ENCODE data around the gene QPCT.
"Not testable (repeated sequence)": the region's sequence is repeated elsewhere in the genome, so short reads cannot be mapped to it uniquely, and the experiment has no call there.

The QPCT gene

DNA sequence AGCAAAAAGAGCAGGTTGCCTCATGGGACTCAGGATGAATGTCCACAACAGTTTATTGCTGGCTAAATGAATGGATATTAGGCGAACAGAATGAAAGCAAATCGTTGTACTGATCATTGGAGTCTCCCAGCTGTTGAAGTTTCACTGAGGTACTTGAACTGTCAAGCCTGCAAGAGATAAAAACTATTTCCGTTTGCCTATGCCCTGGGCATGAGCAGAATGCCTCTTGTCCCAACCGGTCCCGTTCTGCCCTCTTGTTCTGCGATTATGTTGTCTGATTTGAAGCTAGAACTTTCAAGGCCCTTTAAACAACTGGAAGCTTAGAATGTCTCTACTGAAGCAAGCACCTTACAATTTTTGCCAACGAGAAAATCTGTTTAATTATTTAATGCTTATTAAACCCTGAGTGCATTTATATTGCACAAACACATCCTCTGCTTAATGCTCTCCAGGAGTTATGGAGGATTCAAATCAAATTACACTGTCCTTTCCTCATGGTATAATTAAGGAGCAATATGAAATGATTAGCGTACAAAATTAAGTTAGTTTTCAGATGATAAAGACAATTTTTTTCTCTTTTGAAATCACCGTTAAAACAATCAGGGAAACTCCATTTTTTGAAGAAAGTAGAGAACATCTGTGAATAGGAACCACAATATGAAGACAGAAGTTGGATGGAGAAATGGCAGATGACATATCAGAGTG is 17.7 kb downstream of the QPCT start:
- no peak for DNase-seq

DNA sequence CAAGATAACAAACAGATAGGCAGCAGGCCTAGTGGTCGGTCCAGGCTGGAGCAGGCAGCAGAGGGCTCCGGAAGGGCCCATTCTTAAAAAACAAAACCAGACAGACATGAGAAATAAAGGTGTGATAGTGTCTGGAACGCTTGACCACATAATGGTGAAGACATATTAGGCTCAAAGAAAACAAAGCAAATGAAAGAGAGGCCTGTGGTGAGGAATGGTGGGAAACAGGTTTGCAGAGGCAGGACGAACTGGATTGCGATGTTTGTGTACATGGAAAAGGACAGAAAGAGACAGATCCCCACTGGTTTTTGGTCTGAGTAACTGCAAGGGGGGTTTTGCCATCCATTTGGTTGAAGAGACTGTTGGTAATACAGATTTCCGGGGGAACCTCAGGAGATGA is 19.9 kb downstream of the QPCT start:
- DNase-seq, result no peak

DNA sequence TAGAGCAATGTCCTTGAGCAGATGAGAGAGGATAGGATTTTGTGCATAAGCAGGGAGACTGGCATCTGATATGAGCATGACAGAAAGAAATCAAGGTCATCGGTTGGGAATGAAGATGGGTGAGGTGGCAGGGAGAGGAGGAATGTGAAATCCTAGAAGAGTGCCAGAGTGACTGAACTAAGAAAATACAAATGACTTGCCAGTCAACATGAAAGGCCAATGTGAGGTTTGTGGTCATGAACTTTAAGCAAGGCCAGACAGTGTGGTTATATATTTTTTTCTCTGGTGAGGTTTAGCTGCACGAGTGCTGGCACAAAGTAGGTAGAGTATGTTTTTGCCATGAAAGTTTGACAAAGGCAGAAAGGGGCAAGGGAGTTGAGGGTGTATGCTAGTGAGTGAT is 21.2 kb downstream of the QPCT start:
- DNase-seq, result peak; percentile 20

DNA sequence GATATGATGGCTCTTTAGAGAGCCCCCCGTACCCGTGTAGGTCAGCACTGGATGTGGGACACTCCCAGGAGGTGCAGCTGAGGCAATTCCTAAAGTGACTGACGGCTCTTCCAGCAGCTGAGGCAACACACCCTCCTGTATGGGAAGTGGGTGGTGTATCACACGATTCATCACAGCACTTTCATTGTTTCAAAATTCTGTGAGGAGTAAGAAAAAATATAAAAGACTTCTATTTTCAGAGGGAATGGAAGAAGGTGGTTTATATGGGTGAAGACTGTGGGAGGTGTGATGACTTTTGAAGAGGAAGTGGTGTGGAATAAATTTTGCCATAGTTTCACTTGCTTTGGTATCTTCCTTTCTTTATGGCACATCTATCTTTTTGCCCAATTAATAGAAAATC is 22.3 kb downstream of the QPCT start:
- DNase-seq, result peak; percentile 41

DNA sequence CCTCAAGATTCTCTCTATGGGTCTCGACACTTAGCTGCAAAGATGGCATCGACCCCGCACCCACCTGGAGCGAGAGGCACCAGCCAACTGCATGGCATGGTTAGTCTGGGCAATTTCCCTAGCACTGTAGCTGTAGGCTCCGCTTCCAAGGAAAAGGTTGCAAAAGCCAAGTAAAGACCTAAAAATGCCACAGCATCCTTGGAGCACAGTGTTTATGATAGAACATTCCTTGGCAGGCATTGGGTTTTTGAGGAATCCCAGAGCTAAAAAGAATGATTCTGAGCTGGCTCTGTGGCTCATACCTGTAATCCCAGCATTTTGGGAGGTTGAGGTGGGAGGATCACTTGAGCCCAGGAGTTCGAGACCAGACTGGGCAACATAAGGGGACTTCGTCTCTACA is 22.9 kb downstream of the QPCT start:
- no peak for DNase-seq

DNA sequence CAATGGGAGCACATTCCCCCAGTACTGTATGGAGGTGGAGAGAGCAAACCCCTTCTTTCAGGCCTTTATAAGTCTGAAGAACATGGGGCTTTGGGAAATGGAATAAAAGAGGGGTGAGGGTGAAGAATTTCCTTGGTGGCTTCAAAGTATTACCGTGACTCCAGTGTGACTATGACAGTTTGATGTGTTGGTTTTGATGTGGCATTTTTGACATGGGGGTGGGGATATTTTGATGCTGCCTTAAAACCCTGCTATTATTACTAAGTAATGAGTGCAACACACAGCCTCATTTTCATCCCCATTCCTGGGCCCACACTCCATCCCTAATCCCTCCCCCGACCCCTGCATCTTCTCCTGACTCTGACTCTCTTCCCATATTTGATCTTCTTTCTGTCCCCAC is 23.6 kb downstream of the QPCT start:
- DNase-seq, result peak; percentile 32

DNA sequence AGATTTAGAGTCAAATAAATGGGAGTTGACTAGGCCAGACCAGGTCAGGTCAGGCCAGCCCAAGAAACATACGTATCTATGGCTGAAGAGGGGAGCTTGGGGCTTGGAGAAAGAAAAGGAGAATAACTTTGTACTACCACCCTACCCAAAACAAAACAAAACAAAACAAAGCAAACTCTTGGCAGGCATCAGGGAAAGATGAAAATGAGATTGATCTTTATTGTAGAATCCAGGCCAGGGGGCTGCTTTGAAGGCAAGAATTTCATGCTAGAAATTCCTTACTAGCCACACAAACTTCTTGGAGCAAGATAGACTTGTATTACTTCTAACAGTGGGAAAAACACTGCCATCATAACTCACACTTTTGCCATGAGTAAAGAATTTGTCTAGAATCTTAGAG is 26.2 kb downstream of the QPCT start:
- no peak for DNase-seq

DNA sequence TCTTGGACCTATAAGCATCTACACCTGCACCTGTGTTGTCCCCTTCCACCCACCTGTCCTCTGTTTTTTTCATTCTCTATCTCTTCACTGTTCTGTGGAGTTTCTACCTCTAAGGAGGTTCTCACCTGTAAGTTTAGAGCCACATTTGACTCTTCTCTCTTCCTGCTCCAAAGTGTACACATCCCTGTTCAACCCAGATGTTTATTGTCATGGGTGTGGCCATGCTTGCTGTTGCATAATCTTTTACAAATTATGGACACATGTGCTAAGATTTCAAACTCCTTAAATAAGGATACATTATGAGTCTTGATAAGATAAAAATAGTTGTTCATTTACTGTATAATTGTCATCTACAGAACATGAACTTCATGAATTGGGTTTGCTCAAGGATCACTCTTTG is 27.6 kb downstream of the QPCT start:
- no peak for DNase-seq

DNA sequence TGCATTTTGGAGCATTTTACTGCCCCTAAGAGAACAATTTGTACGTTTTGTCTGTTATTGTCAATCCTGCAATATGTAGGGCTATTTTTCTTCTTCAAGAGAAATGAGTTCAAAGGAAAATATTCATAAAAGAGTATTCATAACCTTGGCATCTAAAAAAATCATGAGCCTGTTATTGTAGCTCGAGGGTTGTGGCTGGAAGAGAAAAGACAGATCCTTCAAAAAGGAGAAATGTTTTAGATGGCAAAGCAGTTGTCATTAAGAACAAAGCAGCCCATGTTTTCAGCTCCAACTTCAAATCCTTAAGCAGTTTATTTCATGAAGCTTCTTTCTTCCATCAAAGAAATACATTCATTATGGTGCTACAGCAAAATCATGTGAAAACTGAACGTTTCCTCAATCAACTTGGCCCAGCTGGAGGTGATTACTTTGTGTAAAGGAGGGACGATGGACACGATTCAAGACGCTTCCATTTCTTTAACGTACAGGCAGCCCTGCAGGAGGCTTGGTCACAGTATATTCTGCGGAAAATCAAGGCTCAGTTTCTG is 31.4 kb downstream of the QPCT start:
- no peak for DNase-seq

DNA sequence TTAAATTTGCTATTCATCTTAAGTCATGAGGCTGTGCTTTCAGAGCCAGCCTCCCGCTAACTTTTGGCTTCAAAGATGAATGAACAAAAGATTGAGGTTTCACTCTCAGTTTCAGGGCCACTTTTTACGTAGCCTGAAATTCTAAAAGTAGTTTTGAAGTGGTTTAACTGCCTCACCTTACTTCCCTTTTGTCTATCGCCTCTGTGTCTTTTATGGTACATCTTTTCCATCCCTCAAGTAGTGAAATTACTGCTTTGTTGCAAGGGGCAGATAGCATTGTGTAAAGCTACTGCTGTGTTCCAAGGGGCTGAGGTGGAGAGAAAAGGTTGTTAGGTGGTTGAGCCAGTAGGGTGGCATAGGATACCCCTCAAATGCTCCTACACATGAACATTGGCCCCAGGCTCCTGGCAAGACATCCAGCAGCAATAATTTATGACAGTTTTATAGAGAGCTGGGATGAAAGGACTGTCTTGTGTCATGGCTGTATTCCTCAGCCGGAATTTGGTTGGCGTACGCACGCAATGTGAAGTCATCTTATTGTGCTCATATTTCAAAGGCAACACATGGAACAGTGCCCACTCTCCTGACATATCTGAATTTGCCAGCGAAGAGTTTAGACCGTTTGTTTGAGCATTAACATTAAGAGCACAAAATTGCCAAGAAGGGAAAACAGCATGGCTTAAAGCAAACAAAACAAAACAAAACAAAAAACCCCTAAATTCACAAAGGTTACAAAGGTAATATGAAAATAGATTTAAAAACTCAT is 32.2 kb downstream of the QPCT start:
- peak; percentile 55 for DNase-seq

DNA sequence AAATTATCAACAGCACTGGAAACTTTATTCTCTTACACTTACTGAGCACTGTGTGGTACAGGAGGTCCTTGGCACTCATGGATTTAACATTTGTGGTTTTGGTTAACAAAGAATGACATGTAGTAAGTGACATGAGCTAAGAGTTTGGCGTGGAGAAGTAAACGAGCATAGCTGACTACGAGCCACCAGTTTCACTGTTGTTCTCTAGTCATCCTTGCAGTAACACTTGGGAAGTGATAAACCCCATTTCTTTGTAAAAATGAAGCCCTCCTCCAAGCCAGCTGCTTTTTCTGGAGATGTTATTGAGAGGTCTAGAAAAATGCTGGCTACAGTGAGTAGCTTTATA is 32.7 kb downstream of the QPCT start:
- DNase-seq, result peak; percentile 57

DNA sequence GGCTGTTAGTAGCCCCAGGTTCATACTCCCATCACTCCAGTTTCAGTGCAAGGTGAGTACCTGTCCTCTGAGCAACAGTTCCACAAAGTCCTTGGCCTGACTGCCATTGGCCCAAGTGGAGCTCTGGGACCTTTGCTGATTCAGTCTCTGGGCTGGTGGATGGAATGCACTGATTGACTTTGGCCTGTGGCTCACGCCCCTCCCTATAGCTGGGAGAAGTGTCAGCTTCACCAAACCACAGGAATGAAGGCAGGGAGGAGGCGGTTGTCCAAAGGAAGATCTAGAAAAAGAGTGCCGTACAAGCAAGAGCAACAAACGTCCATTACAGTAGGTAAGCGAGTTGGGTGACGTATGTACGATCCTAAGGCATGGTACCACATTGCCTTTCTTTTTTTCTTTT is 34.0 kb downstream of the QPCT start:
- DNase-seq, result no peak

DNA sequence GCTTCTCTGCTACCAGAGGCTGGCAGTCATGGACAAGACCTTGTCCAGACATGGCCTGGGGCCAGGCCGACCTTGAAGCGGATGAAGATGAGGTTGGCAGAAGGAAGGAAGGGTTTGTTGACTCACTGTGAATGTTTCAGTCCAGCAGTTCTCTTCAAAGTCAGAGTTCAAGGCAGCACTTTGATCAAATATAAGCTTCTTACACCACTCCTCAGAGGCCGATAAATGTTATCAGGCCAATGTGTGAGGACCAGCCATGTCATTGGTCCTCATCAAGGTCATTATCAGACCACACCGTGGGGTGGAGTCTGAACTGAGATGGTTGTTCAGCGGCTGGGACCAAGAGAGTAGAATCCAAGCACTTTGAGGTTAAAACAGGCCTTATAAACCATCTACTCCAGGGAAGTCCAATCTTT is 35.5 kb downstream of the QPCT start:
- DNase-seq, result no peak

DNA sequence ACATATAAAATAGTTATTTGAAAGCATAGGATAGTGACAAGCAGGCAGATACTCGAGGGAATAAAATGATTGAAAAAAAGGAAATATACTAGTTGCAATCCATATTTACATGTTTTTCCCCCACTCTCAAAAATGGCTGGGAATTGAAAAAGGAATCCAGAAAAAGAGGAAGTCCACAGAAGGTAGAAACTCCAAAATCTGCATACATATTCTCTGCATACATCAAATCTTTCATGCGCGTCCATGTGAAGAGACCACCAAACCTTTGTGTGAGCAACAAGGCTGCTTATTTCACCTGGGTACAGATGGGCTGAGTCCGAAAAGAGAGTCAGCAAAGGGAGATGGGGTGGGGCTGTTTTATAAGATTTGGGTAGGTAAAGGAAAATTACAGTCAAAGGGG is 36.4 kb downstream of the QPCT start:
- DNase-seq, result not testable (repeated sequence)

DNA sequence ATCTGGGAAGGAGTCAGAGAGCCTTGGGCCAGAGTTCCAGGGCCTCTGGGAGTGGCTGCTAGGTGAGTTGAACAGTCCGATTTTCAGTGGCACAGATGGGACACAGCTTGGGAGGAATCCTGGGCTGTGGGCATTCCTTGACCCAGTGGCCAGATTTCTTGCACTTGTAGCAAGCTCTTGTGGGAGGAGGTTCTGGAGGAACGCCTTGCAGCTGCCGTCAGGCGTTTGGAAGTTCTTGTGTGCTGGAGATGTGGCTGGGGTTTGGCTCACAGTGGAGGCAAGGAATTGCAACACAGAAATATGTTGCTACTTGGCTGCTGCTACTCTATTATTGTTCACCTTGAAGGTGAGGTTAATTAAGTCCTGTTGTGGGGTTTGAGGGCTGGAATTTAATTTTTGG is 39.8 kb downstream of the QPCT start:
- DNase-seq, result not testable (repeated sequence)

DNA sequence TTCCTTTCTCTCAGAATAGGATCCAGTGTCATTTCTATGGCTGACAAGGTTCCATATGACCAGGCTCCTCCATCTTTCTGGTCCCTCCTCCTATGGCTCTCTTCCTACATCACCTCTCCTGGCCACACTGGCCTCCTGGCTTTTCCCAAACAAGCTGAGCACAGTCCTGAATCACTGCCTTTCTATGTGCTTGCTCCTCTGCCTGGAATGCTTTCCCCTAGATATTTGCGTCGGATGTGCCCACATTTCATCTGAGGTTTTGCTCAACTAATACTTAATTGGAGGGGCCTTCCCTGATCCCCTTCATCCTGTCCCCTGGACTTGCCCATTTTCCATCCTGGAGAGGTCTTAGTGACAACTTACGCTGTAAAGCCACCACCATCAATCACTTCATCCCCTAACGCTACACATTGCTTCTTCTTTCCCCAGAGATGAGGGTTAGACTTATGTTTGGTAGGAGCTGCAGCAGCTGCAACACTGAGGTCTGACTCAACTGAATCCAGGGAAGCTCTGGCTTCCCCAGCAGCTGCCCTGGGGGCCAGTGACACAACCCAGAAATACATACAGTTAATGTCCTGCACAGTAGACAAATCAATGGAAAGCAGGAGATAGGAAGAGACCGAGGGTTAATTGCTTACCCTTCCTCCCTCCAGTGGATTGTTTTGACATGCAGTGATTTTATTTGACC is 42.9 kb downstream of the QPCT start:
- DNase-seq, result no peak

DNA sequence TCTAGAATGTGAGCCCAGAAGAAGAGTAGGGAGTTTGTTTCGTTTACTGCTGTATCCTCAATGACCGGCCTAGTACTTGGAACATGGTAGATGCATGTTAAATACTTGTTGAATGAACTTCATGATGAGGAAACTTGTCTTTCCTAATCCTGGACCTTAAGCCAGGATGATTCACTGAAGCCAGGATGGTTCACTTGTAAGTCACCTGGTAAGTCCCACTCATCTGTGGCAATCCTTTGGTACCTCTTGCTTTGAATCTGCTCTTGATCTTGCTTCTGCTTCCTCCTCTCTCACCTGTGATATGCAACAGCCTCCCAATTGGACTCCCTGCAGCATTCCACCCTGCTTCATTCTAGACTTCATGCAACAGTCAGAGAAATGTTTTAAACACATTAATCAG is 43.6 kb downstream of the QPCT start:
- no peak for DNase-seq

DNA sequence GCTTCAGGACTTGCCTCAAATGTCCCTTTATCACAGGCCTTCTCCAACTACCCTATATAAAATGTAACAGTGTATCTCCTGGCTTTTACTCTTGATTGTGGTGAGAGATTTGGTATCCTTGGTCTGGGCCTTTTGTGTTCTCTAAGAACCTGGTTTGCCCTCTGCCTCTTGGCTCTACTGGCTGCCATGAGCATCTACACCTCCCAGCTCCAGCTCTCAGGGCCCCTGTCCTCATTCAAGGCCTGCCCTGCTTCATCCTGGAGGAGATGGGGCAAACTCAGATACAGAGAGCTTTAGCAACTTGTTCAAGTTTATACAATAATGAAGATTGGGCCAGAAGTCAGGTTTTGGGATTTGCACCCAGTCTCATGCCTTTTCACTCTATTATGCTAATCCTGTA is 45.0 kb downstream of the QPCT start:
- DNase-seq, result no peak

DNA sequence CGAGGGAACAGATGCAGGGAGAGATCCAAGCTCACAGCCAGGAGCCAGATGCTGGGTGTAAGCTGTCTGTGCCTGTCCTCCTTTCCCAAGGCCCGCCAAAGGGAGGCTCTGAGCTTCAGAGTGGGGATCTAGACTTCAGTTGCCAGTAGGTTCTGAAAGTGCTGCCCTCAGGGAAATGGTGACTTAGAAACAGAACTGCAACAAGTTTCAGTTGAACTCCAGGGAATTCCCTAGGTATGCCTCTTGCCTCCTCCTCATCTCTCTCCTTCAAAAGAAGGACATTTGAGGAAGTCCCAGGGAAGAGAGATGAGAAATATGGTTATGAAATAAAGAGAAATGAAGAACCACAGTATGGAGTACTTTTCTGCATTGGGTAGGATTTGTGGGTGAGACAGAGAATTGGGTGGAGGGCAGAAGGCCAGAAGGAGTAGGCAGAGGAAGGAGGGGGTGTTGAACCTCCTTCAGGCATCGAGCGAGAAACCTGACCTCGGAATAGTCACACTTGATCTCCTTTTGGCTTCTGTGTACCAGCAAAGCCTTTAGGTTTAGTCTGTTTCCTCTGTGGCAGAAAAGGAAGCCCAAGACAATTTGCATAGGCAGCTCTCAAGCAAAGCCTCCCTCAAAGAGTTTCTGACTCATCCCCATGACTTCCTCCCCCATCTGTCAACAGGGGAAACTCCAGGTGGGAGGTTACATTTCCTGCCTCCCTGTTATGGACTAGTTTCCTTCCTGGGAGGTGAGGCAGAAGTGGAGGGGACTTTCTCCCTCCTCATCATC is 45.7 kb downstream of the QPCT start:
- peak; percentile 73 for DNase-seq

DNA sequence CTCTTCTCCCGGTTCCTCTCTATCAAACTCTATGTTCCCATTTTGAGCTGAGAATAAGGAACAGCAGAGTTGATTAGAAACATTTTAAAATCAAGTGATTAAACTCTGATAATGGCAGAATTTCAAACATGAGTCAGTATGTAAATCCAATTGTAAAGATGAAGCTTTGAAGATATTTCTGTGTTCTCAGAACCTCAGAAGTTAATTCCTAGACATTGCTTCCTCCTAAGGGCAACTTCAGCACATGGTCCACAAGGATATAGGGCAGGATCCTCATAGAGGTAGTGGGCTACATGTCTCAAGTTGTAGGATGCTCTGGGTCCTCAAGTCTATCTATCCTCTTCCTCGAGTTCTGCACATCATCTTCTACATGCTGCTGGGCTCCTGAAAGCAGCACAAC is 46.3 kb downstream of the QPCT start:
- DNase-seq, result no peak

DNA sequence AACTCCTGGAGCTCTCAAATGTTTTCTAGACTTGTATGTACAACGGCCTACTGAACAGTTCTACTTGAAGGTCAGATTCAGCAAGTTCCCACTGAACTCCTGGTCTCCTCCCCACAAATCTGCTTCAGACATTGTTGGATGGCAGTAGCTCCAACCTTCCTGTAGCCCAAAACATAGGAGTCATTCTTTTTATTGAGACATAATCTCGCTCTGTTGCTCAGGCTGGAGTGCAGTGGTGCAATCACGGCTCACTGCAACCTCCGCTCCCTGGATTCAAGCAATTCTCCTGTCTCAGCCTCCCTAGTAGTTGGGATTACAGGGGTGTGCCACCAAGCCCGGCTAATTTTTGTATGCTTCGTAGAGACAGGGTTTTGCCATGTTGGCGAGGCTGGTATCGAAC is 47.3 kb downstream of the QPCT start:
- no peak for DNase-seq

DNA sequence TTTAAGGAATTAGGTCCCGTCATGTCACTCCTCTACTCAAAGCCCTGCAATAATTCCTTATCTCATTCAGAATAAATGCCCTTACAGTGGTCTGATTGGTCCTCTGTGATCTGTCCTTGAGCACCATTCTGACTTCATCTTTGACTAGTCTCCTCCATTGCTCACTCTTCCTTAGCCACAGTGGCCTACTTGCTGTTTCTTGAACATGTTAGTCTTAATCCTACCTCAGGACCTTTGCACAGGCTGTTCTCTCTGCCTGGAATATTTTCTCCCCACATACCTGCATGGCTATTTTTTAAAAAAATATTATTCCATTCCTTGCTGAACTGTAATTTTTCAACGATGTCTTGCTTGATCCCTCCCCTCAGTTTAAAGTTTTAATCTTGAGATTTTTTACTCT is 48.0 kb downstream of the QPCT start:
- no peak for DNase-seq

DNA sequence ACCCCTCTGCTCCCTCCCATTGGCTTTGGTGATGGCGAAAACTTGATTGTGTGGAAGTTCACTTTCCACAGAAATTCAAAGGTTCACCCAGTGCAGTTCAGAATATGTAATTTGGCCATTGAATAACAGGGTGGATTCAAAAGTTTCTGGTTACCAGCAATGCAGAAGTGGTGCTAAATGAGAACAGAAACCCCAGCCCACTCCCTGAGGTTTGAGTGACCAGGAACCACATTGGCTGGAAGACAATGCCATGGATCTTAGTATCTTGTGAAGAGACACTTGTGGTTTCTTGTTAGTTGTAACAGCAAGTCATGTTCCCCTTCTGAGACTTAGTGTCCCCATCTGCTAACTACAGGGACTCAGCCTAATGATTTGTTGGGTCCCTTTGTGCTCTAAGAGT is 49.8 kb downstream of the QPCT start:
- DNase-seq, result no peak
